GM18507 (cell line): Measurements from ENCODE around the gene PLSCR4.

Source experiments
- DNase-seq: peaks from one replicate; pipeline ENCODE4 v3.0.0; 2011; ENCODE audit warnings: low read depth; ENCODE audit not compliant: insufficient read length; ENCODE audit errors: extremely low spot score
- FAIRE-seq: peaks from 2 replicates; lab custom pipeline; 2011; peaks lifted over from hg19 to GRCh38; lab: Jason Lieb, UNC

Gene PLSCR4

GRCh38 chr3:146165877-146166276 lies 85.0 kb downstream of the PLSCR4 start:
- FAIRE-seq (no peak), DNase-seq (no peak)

GRCh38 chr3:146164971-146165769 lies 85.7 kb downstream of the PLSCR4 start:
- FAIRE-seq (no peak), DNase-seq (no peak)

GRCh38 chr3:146164506-146164905 lies 86.4 kb downstream of the PLSCR4 start:
- FAIRE-seq (no peak), DNase-seq (no peak)

DNA sequence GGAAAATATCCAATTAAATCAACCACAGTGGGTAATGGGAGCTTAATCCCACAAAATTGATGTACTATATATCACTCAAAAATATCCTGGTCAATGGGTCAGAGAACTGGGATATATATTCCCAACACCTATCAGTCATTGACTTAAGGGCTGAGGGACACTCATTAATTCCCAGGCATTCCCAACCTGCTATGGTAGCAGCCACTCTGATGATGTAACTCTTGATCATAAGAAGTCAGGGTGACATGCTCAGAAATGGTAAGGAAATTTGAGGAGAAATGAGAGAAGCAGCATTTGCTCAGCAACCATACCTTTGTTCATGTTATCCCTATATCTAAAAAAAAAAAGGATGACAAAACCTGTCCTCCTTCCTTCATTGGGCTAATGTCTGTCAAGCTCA lies 86.8 kb downstream of the PLSCR4 start:
- FAIRE-seq (no peak), DNase-seq (no peak)

DNA sequence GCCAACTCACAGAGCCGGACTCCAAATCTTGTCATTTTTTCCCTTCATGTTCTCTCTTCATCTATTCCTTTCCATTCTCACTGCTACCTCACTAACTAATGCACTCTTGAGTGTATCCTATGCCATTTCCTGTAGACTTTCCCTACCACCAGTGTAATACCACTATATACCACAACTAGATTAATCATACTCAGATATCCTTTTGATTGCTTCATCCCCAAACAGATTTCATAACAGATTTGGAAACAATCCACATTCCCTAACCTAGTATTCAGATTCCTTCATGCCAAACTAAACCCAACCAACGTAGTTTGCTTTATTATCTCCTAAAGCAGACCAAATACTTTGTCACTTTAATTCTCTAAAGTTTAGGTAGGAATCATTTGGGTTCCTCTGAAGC lies 87.3 kb downstream of the PLSCR4 start:
- DNase-seq (no peak), FAIRE-seq (no peak)

GRCh38 chr3:146162561-146162960 lies 88.3 kb downstream of the PLSCR4 start:
- FAIRE-seq, result no peak
- DNase-seq, result no peak

DNA sequence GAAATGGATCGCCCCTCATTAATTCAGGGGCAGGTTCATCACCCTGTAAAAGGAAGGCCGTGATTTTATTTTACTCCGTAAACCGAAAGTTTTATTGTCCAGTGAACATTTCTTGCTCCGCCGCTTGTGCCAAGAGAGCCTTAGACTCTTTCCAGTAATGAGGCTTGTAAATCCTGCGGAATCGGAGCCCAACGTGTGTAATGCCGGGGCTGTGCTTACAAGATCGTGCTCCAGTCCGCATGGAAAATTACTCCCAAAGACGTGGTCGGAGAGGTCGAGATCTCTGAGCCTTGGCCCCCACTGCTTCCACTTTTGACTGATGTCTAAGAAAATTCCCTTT lies 89.3 kb downstream of the PLSCR4 start:
- DNase-seq (no peak), FAIRE-seq (no peak)

DNA sequence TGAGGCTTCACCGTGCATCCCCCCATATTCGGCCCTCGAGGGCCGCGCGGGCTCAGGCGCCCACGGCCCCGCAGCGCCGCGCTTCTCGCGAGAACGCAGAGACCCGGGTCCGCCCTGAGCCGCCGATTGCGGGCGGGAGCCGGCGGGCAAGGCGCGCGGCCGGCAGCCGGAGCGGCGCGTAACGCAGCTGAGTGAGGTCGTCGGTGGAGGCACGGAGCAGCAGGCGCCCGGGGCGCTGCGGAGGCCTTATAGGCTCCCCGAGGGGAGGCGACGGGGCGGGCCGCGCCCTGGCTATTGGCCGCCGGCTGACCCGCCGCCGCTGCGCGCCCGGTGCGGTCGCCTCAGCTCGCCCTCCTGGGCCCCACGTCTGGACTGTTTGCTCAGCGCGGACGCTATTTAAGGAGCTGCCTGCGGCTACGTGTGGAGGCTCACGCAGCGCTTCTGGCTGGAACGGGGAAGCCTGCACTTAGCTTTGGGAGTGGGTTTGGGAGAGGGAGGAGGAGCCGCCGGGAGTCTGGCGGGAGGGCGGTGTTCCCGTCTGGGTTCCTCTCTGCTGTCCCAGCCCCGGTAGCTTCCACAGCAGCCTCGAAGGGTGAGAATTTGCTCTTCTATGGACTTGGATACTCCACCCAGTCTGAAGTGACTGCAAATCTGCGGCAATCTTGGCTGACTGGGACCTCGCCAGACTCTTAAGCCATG lies 89.8 kb downstream of the PLSCR4 start, which contains the start of gene PLOD2:
Gene PLOD2 (minus strand): TSS at position 221 of the 699 bp plus-strand sequence. CDS start 195 bp downstream, at position 26.
- DNase-seq (no peak), FAIRE-seq (no peak)

DNA sequence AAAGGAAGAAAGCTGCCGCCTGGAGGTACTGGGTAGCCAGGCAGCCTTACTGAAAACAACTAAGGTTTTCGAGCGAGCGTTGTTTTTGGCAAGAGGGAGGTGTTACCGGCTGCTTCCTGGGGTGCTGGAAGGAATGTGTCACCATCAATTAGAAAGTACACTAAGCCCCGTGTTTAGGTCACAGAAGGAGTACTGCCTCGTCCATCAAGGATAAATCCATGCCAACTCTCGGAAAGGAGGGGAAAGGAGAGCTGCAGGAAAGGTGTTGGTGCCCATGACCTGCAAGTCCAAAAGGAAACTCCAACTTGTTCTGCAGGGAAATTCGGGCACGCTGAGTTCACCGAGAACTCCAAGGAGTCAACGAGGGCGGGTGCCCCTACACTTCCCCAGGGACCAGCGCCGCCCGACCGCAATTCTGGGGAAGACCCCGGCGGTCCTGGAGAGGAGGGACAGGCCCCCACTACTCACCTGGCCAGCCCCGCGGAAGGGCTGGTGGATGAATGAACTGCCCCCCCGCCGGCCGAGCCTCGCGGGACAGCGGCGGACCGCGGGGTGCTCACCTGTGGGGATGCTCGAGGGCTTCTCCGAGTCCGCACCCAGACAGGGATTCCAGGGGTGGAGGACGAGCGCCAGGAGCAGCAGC lies 90.5 kb downstream of the PLSCR4 start:
- FAIRE-seq (no peak), DNase-seq (no peak)

- no peak for DNase-seq
- no peak for FAIRE-seq
Measured at GRCh38 chr3:146159616-146160320, 91.1 kb downstream of the PLSCR4 start.

GRCh38 chr3:146159037-146159436 lies 91.9 kb downstream of the PLSCR4 start:
- FAIRE-seq (no peak), DNase-seq (no peak)

DNA sequence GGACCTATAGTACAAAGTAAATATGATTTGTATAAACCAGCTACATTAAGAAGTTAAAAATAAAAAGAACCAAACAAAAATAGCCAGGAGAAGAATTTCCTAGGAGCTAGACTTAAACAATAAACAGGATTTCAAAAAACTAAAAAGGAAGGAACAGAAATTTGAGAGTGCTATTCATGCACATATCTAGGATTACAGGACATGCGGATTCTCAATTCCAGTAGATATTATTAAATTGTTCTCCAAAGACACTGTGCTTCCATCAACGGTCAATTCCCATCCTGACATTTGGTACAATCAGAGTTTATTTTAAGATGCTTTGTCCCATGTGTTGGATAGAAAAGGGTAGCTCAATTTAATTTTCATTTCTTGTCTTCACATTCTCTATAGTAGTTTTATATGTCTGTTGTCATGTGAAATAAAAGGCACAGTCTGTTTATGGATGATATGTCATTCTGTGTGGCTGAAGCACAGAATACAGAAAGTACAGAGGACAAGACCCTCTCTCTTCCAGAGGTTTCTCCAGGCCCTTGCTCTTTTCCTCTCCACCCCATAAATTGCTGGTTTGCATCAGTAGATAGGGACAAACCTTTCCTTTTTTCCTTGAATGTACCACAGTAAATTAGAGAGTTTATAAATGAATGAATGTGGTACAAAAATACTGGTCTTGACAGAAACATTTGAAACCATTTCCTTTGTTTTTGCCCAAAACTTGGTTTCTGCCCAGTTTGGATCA lies 93.4 kb downstream of the PLSCR4 start:
- FAIRE-seq, result no peak
- DNase-seq, result no peak

- FAIRE-seq, result no peak
- no peak for DNase-seq
Measured at GRCh38 chr3:146156666-146157314, 94.1 kb downstream of the PLSCR4 start.

GRCh38 chr3:146156095-146156494 lies 94.8 kb downstream of the PLSCR4 start:
- no peak for FAIRE-seq
- DNase-seq, result no peak

GRCh38 chr3:146154995-146155394 lies 95.9 kb downstream of the PLSCR4 start:
- no peak for FAIRE-seq

GRCh38 chr3:146154316-146154715 lies 96.6 kb downstream of the PLSCR4 start:
- DNase-seq (no peak), FAIRE-seq (no peak)

More at GRCh38 chr3:146154995-146155394, 95.9 kb downstream of the PLSCR4 start:
- no peak for DNase-seq

DNA sequence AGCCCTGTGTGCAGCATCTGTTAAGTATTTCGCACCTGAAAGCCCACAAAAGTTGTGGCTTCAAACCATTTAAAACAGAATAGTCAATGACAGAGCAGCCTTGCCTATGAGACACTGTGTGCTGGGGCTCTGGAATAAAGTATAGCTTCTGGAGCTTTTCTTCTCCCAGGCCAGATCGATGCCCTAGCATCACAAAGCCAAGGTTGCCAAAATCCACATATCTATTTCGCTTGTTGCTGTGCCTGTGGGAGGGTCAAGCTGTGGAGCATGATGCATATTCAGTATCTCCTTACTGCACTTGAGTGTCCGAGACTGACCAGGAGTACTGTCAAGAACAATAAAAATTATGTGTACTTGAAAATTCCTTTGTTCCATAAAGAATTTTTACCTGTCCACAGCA lies 97.5 kb downstream of the PLSCR4 start:
- no peak for FAIRE-seq
- no peak for DNase-seq

GRCh38 chr3:146152834-146153233 lies 98.1 kb downstream of the PLSCR4 start:
- DNase-seq (no peak), FAIRE-seq (no peak)

DNA sequence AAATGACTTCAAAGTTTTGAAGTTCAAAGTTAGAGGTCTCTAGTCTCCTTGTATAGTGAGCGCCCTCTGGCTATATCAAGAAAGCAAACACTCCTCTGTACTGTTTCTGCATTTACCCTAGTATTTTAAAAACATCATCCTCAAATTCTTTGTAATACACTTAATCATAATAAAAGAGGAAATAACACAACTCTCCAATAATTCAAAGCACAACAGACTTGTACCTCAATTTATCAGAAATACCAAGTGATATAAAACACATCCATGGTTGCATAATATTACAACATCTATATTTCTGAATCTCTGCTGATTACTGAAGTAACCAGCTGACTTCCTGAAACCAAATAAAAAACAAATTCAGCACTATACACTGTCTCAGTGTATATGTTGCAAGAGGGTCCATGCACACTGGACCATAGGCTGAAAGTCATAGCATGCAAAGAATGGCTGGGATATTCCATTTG lies 102.4 kb downstream of the PLSCR4 start:
- no peak for DNase-seq
- FAIRE-seq, result no peak
